Smooth muscle cell (in vitro differentiated cells): Measurements from ENCODE around the gene MBOAT2. TPM values are rescaled to one million over a fixed set of nuclear protein-coding genes. Genes with fewer than 3 reads are reported as not detected.

Experiments
- DNase-seq: peaks from one replicate; lab custom pipeline; 2025; ENCODE audit not compliant: unreplicated experiment; lab: John Stamatoyannopoulos, UW
- H2AFZ ChIP-seq: fragments of 200-600 bp; sonication (generic); 2 replicates; pipeline ENCODE4 v1.6.0; 2016; ENCODE audit warnings: antibody characterized with exemption, low read depth, mild to moderate bottlenecking
- H3F3A ChIP-seq: fragments of 200-600 bp; sonication (generic); 2 replicates; pipeline ENCODE4 v1.6.0; 2017; ENCODE audit warnings: antibody characterized with exemption, low read depth
- H3K27ac ChIP-seq: fragments of 200-600 bp; sonication (generic); 2 replicates; pipeline ENCODE4 v1.5.1; 2016; ENCODE audit warnings: low read depth, mild to moderate bottlenecking
- H3K27me3 ChIP-seq: fragments of 200-600 bp; sonication (generic); 2 replicates; pipeline ENCODE4 v1.6.1; 2016; ENCODE audit warnings: low read depth, mild to moderate bottlenecking
- H3K36me3 ChIP-seq: fragments of 200-600 bp; sonication (generic); 2 replicates; pipeline ENCODE4 v1.5.1; 2016; ENCODE audit warnings: low read depth
- H3K4me1 ChIP-seq: fragments of 200-600 bp; sonication (generic); 2 replicates; pipeline ENCODE4 v1.5.1; 2016; ENCODE audit warnings: low read depth
- H3K4me2 ChIP-seq: fragments of 200-600 bp; sonication (generic); 2 replicates; pipeline ENCODE4 v1.6.0; 2016; ENCODE audit warnings: mild to moderate bottlenecking
- H3K4me3 ChIP-seq: fragments of 200-600 bp; sonication (generic); 2 replicates; pipeline ENCODE4 v1.5.1; 2016; ENCODE audit warnings: mild to moderate bottlenecking
- H3K79me2 ChIP-seq: fragments of 200-600 bp; sonication (generic); 2 replicates; pipeline ENCODE4 v1.6.0; 2016; ENCODE audit warnings: low read depth, mild to moderate bottlenecking
- H3K9ac ChIP-seq: fragments of 200-600 bp; sonication (generic); 2 replicates; pipeline ENCODE4 v1.6.0; 2016; ENCODE audit warnings: low read depth
- H3K9me3 ChIP-seq: fragments of 200-600 bp; sonication (generic); replicated peaks from 2 replicates; pipeline ENCODE4 v1.5.1; 2016; ENCODE audit warnings: low read depth
- H4K20me1 ChIP-seq: fragments of 200-600 bp; sonication (generic); 2 replicates; pipeline ENCODE4 v1.6.0; 2016; ENCODE audit warnings: low read depth
- CTCF ChIP-seq: fragments of 200-600 bp; sonication (generic); IDR thresholded peaks from 2 replicates; pipeline ENCODE4 v1.5.1; 2017; ENCODE audit warnings: borderline replicate concordance, mild to moderate bottlenecking, antibody characterized with exemption; ENCODE audit not compliant: insufficient read depth, poor library complexity, severe bottlenecking
- WGBS: methylation state at CpG from one replicate; pipeline ENCODE4 v1.1.7; 2016; ENCODE audit warnings: low lambda C conversion rate; 5-methylcytosine and 5-hydroxymethylcytosine counted together
- polyA plus RNA-seq: library from polyadenylated mRNA; unstranded; fragments of >200 nt; fragmentation: Nextera tagmentation; extraction: Ambion mirVana; gene quantifications from 2 replicates; pipeline ENCODE4 v1.2.1, GENCODE V29; 2016
- total RNA-seq: library from RNA; depleted of rRNA; stranded (reverse); fragments of >200 nt; gene quantifications from 2 replicates; pipeline ENCODE4 v1.2.3, GENCODE V29; 2014

MBOAT2 gene
- total and polyA plus RNA-seq, 2 experiments from 2014 or later = 24.1 to 32.6 TPM

GRCh38 chr2:8877894-8878293 is 125.6 kb downstream of the MBOAT2 start:
- H3K4me3 ChIP-seq = no peak overlapping the region
- peaks cover 4% of the 10 kb centered on the region for H3K36me3 ChIP-seq
- H3K9ac ChIP-seq = no peak overlapping the region
- H4K20me1 ChIP-seq = no peaks in the 10 kb centered on the region
- 99% methylated on average over 4 of the region's 4 CpGs for WGBS
- no peak overlapping the region for H3K4me2 ChIP-seq
- no peaks in the 10 kb centered on the region for H3F3A ChIP-seq
- no peak overlapping the region for H3K27ac ChIP-seq
- H3K79me2 ChIP-seq = no peaks in the 10 kb centered on the region
- no peak for TF ChIP-seq CTCF
- H3K9me3 ChIP-seq = no peaks in the 10 kb centered on the region
- no peak for DNase-seq
- no peaks in the 10 kb centered on the region for H3K27me3 ChIP-seq
- no peaks in the 10 kb centered on the region for H3K4me1 ChIP-seq
- H2AFZ ChIP-seq = no peak overlapping the region

- no peak overlapping the region for H3K4me2 ChIP-seq
- no peak overlapping the region for H3K4me3 ChIP-seq
- H3F3A ChIP-seq = no peaks in the 10 kb centered on the region
- no peaks in the 10 kb centered on the region for H3K4me1 ChIP-seq
- TF ChIP-seq CTCF = no peak
- no peaks in the 10 kb centered on the region for H4K20me1 ChIP-seq
- H3K36me3 ChIP-seq = peaks cover 4% of the 10 kb centered on the region
- H3K79me2 ChIP-seq = no peaks in the 10 kb centered on the region
- H3K27me3 ChIP-seq = no peaks in the 10 kb centered on the region
- no peak overlapping the region for H3K27ac ChIP-seq
- no peak overlapping the region for H3K9ac ChIP-seq
- WGBS = 93% methylated on average over 4 of the region's 4 CpGs
- H2AFZ ChIP-seq = no peak overlapping the region
- DNase-seq = no peak
- H3K9me3 ChIP-seq = no peaks in the 10 kb centered on the region
Observed at GRCh38 chr2:8877332-8877731, 126.2 kb downstream of the MBOAT2 start.

- H3F3A ChIP-seq = no peaks in the 10 kb centered on the region
- H3K79me2 ChIP-seq = no peaks in the 10 kb centered on the region
- no peak for TF ChIP-seq CTCF
- no peak overlapping the region for H2AFZ ChIP-seq
- no peaks in the 10 kb centered on the region for H3K4me1 ChIP-seq
- H3K4me3 ChIP-seq = no peak overlapping the region
- H3K36me3 ChIP-seq = peaks cover 3% of the 10 kb centered on the region
- H3K9ac ChIP-seq = no peak overlapping the region
- H3K27ac ChIP-seq = no peak overlapping the region
- no peaks in the 10 kb centered on the region for H3K27me3 ChIP-seq
- no peak overlapping the region for H3K4me2 ChIP-seq
- H3K9me3 ChIP-seq = no peaks in the 10 kb centered on the region
- no peaks in the 10 kb centered on the region for H4K20me1 ChIP-seq
- no peak for DNase-seq
Observed at GRCh38 chr2:8876628-8877027, 126.9 kb downstream of the MBOAT2 start.

- Histone ChIP-seq H3K4me3 (no peak overlapping the region), H3K79me2 (no peaks in the 10 kb centered on the region), H3F3A (no peaks in the 10 kb centered on the region), H3K9me3 (no peaks in the 10 kb centered on the region), H3K4me1 (no peaks in the 10 kb centered on the region), H3K27me3 (no peaks in the 10 kb centered on the region), H3K9ac (no peak overlapping the region), H2AFZ (no peak overlapping the region), H3K4me2 (no peak overlapping the region), H3K27ac (no peak overlapping the region), H4K20me1 (no peaks in the 10 kb centered on the region), H3K36me3 (no peaks in the 10 kb centered on the region)
- peak; percentile 57 for TF ChIP-seq CTCF
- no peak for DNase-seq
- WGBS = 59% methylated on average over 11 of the region's 11 CpGs
Observed at GRCh38 chr2:8872821-8873432, 130.6 kb downstream of the MBOAT2 start.
